Measurements from ENCODE around the gene OSER1.

The OSER1 gene

GRCh38 chr20:44186201-44186600 is 24.4 kb downstream of the OSER1 start:
- Histone ChIP-seq H2AFZ (ENCODE audit: low read depth, low read length) (no peak overlapping the region), H3K27me3 (ENCODE audit: insufficient read depth, low read length, poor library complexity) (peaks cover 23% of the 10 kb centered on the region), H3K4me3 (ENCODE audit: low read depth in 1 of 2, low read length in 2 of 2) (no peak overlapping the region), H3K9me3 (ENCODE audit: insufficient read depth, low read length, severe bottlenecking) (no peaks in the 10 kb centered on the region), H3K9ac (ENCODE audit: low read depth, low read length) (no peak overlapping the region), H3K79me2 (ENCODE audit: insufficient read depth, low read length) (no peaks in the 10 kb centered on the region), H4K20me1 (ENCODE audit: insufficient read depth, low read length) (peaks cover 6% of the 10 kb centered on the region; the same call in 1 of the 2 replicates), H3K27ac (ENCODE audit: low read length) (no peak overlapping the region), H3K4me1 (ENCODE audit: insufficient read depth, low read length) (no peaks in the 10 kb centered on the region), H3K36me3 (ENCODE audit: insufficient read depth, low read length) (no peaks in the 10 kb centered on the region), H3K4me2 (ENCODE audit: insufficient read depth, low read length) (no peak overlapping the region)
- no peak for ATAC-seq (ENCODE audit: insufficient read depth, low read depth)
- no peak for DNase-seq
- TF ChIP-seq EZH2 (IDR thresholded peaks at IDR 0.05; ENCODE audit: borderline replicate concordance, low read depth, low read length, severe bottlenecking): no peak
- TF ChIP-seq, protein P1, sequence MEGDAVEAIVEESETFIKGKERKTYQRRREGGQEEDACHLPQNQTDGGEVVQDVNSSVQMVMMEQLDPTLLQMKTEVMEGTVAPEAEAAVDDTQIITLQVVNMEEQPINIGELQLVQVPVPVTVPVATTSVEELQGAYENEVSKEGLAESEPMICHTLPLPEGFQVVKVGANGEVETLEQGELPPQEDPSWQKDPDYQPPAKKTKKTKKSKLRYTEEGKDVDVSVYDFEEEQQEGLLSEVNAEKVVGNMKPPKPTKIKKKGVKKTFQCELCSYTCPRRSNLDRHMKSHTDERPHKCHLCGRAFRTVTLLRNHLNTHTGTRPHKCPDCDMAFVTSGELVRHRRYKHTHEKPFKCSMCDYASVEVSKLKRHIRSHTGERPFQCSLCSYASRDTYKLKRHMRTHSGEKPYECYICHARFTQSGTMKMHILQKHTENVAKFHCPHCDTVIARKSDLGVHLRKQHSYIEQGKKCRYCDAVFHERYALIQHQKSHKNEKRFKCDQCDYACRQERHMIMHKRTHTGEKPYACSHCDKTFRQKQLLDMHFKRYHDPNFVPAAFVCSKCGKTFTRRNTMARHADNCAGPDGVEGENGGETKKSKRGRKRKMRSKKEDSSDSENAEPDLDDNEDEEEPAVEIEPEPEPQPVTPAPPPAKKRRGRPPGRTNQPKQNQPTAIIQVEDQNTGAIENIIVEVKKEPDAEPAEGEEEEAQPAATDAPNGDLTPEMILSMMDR (IDR thresholded peaks at IDR 0.05; ENCODE audit: borderline replicate concordance, extremely low read depth, low read length, poor library complexity, severe bottlenecking): no peak

DNA sequence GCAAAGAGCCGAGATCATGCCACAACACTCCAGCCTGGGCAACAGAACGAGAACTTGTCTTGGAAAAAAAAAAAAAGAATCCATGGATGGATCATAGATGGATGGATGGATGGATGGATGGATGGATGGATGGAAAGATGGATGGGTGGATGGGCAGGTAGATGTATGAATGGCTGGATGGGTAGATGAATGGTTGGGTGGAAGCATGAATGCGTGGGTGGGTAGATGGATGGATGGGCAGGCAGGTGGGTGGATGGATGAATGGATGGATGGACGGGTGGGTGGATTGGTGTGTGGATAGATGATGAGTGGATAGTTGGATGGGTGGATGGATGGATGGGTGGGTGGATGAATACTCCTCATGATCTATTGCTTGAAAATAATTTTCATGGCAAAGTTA is 25.0 kb downstream of the OSER1 start:
- H3K27me3 ChIP-seq (ENCODE audit: insufficient read depth, low read length, poor library complexity): peaks cover 27% of the 10 kb centered on the region
- H3K9ac ChIP-seq (ENCODE audit: low read depth, low read length): no peak overlapping the region
- ATAC-seq (ENCODE audit: insufficient read depth, low read depth) (no peak), DNase-seq (no peak)
- no peak overlapping the region for H2AFZ ChIP-seq (ENCODE audit: low read depth, low read length)
- H3K79me2 ChIP-seq (ENCODE audit: insufficient read depth, low read length): no peaks in the 10 kb centered on the region
- H4K20me1 ChIP-seq (ENCODE audit: insufficient read depth, low read length): peaks cover 6% of the 10 kb centered on the region; the same call in 1 of the 2 replicates
- no peaks in the 10 kb centered on the region for H3K36me3 ChIP-seq (ENCODE audit: insufficient read depth, low read length)
- no peaks in the 10 kb centered on the region for H3K9me3 ChIP-seq (ENCODE audit: insufficient read depth, low read length, severe bottlenecking)
- H3K4me2 ChIP-seq (ENCODE audit: insufficient read depth, low read length): no peak overlapping the region
- H3K4me1 ChIP-seq (ENCODE audit: insufficient read depth, low read length): no peaks in the 10 kb centered on the region
- no peak overlapping the region for H3K4me3 ChIP-seq (ENCODE audit: low read depth in 1 of 2, low read length in 2 of 2)
- H3K27ac ChIP-seq (ENCODE audit: low read length): no peak overlapping the region
- no peak for TF ChIP-seq EZH2 (IDR thresholded peaks at IDR 0.05; ENCODE audit: borderline replicate concordance, low read depth, low read length, severe bottlenecking)
- TF ChIP-seq, protein P1 (IDR thresholded peaks at IDR 0.05; ENCODE audit: borderline replicate concordance, extremely low read depth, low read length, poor library complexity, severe bottlenecking): no peak

- Histone ChIP-seq H4K20me1 (ENCODE audit: insufficient read depth, low read length) (peaks cover 6% of the 10 kb centered on the region; the same call in 1 of the 2 replicates), H3K4me2 (ENCODE audit: insufficient read depth, low read length) (no peak overlapping the region), H3K9ac (ENCODE audit: low read depth, low read length) (no peak overlapping the region), H3K4me1 (ENCODE audit: insufficient read depth, low read length) (no peaks in the 10 kb centered on the region), H3K79me2 (ENCODE audit: insufficient read depth, low read length) (no peaks in the 10 kb centered on the region), H3K36me3 (ENCODE audit: insufficient read depth, low read length) (no peaks in the 10 kb centered on the region), H2AFZ (ENCODE audit: low read depth, low read length) (no peak overlapping the region), H3K27ac (ENCODE audit: low read length) (no peak overlapping the region), H3K4me3 (ENCODE audit: low read depth in 1 of 2, low read length in 2 of 2) (no peak overlapping the region), H3K27me3 (ENCODE audit: insufficient read depth, low read length, poor library complexity) (peaks cover 27% of the 10 kb centered on the region), H3K9me3 (ENCODE audit: insufficient read depth, low read length, severe bottlenecking) (no peaks in the 10 kb centered on the region)
- ATAC-seq (ENCODE audit: insufficient read depth, low read depth) (no peak), DNase-seq (no peak)
- TF ChIP-seq EZH2 (IDR thresholded peaks at IDR 0.05; ENCODE audit: borderline replicate concordance, low read depth, low read length, severe bottlenecking): no peak
- TF ChIP-seq, protein P1 (IDR thresholded peaks at IDR 0.05; ENCODE audit: borderline replicate concordance, extremely low read depth, low read length, poor library complexity, severe bottlenecking): no peak
Measured at GRCh38 chr20:44183282-44183681, 27.3 kb downstream of the OSER1 start.

DNA sequence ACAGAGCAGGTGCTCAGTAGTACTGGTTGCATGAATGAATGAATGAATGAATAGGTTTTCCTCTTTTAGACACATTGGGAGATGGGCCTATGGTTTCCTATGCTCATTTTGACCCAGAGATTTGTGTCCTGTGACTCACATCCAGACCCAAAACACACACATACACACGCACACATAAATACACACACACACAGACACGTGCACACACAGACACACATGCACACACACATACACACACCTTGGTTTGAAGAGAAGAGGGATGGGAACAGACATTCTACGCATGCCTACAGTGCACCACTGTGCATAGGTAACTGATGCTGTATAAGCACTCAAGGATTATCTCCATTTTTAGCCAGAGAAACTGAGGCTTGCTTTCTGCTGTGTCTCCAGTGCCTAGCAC is 27.7 kb downstream of the OSER1 start:
- no peak overlapping the region for H3K27ac ChIP-seq (ENCODE audit: low read length)
- no peaks in the 10 kb centered on the region for H3K36me3 ChIP-seq (ENCODE audit: insufficient read depth, low read length)
- no peak for DNase-seq
- H3K4me3 ChIP-seq (ENCODE audit: low read depth in 1 of 2, low read length in 2 of 2): no peak overlapping the region
- H3K27me3 ChIP-seq (ENCODE audit: insufficient read depth, low read length, poor library complexity): peaks cover 26% of the 10 kb centered on the region
- H4K20me1 ChIP-seq (ENCODE audit: insufficient read depth, low read length): peaks cover 6% of the 10 kb centered on the region; the same call in 1 of the 2 replicates
- TF ChIP-seq, protein P1 (IDR thresholded peaks at IDR 0.05; ENCODE audit: borderline replicate concordance, extremely low read depth, low read length, poor library complexity, severe bottlenecking): no peak
- no peak for TF ChIP-seq EZH2 (IDR thresholded peaks at IDR 0.05; ENCODE audit: borderline replicate concordance, low read depth, low read length, severe bottlenecking)
- no peaks in the 10 kb centered on the region for H3K9me3 ChIP-seq (ENCODE audit: insufficient read depth, low read length, severe bottlenecking)
- ATAC-seq (ENCODE audit: insufficient read depth, low read depth): no peak
- H3K4me1 ChIP-seq (ENCODE audit: insufficient read depth, low read length): no peaks in the 10 kb centered on the region
- H3K4me2 ChIP-seq (ENCODE audit: insufficient read depth, low read length): no peak overlapping the region
- no peaks in the 10 kb centered on the region for H3K79me2 ChIP-seq (ENCODE audit: insufficient read depth, low read length)
- H3K9ac ChIP-seq (ENCODE audit: low read depth, low read length): no peak overlapping the region
- no peak overlapping the region for H2AFZ ChIP-seq (ENCODE audit: low read depth, low read length)
